Trophoblast cell (in vitro differentiated cells and primary cell): ENCODE data around the gene HOXA9.

Experiments used
- DNase-seq, 2 donors: peaks; one replicate each; pipeline ENCODE4 v3.0.0-alpha.2; 2016
- H2AFZ ChIP-seq: 2 replicates; pipeline ENCODE4 v1.6.1; 2013; ENCODE audit warnings: low read length, moderate library complexity, mild to moderate bottlenecking; ENCODE audit not compliant: insufficient read depth, poor library complexity
- H2AK5ac ChIP-seq: 2 replicates; pipeline ENCODE4 v1.6.1; 2013; ENCODE audit warnings: mild to moderate bottlenecking, low read length
- H2BK120ac ChIP-seq: 2 replicates; pipeline ENCODE4 v1.6.1; 2013; ENCODE audit warnings: low read length, mild to moderate bottlenecking, moderate library complexity; ENCODE audit not compliant: insufficient read depth, poor library complexity
- H2BK12ac ChIP-seq: 2 replicates; pipeline ENCODE4 v1.6.1; 2013; ENCODE audit warnings: mild to moderate bottlenecking, low read length, moderate library complexity
- H2BK5ac ChIP-seq: 2 replicates; pipeline ENCODE4 v1.6.1; 2013; ENCODE audit warnings: low read length, low read depth, moderate library complexity, mild to moderate bottlenecking; ENCODE audit not compliant: poor library complexity
- H3K14ac ChIP-seq: 2 replicates; pipeline ENCODE4 v1.6.1; 2013; ENCODE audit warnings: mild to moderate bottlenecking, low read length
- H3K18ac ChIP-seq: 2 replicates; pipeline ENCODE4 v1.6.1; 2013; ENCODE audit warnings: mild to moderate bottlenecking, low read length
- H3K23ac ChIP-seq: 2 replicates; pipeline ENCODE4 v1.6.1; 2013; ENCODE audit warnings: low read length
- H3K27ac ChIP-seq: 2 replicates; pipeline ENCODE4 v1.5.1; 2013; ENCODE audit warnings: low read depth, mild to moderate bottlenecking, inconsistent platforms, low read length, moderate library complexity
- H3K27me3 ChIP-seq: 2 replicates; pipeline ENCODE4 v1.6.1; 2013; ENCODE audit warnings: inconsistent platforms, mild to moderate bottlenecking, low read length, moderate library complexity; ENCODE audit not compliant: insufficient read depth
- H3K36me3 ChIP-seq, 2 experiments: 1 replicate in 1 of 2; 2 replicates in 1 of 2; pipeline ENCODE4 v1.6.1; 2013; ENCODE audit warnings: low read length in 2 of 2, mild to moderate bottlenecking in 2 of 2, moderate library complexity in 1 of 2; ENCODE audit not compliant: insufficient read depth in 2 of 2, control insufficient read depth in 1 of 2
- H3K4ac ChIP-seq: 2 replicates; pipeline ENCODE4 v1.6.1; 2013; ENCODE audit warnings: low read depth, mild to moderate bottlenecking, low read length, moderate library complexity
- H3K4me1 ChIP-seq, 2 experiments: 1 replicate in 1 of 2; 2 replicates in 1 of 2; pipeline ENCODE4 v1.6.1; 2013; ENCODE audit warnings: low read length in 2 of 2, mild to moderate bottlenecking in 2 of 2, moderate library complexity in 1 of 2; ENCODE audit not compliant: insufficient read depth in 2 of 2, control insufficient read depth in 1 of 2
- H3K4me2 ChIP-seq: 2 replicates; pipeline ENCODE4 v1.6.1; 2013; ENCODE audit warnings: inconsistent platforms, mild to moderate bottlenecking, low read length, moderate library complexity
- H3K4me3 ChIP-seq: 2 replicates; pipeline ENCODE4 v1.5.1; 2013; ENCODE audit warnings: mild to moderate bottlenecking, low read depth, low read length, inconsistent platforms
- H3K79me1 ChIP-seq: one replicate; pipeline ENCODE4 v1.6.1; 2013; ENCODE audit warnings: low read length
- H3K79me2 ChIP-seq: 2 replicates; pipeline ENCODE4 v1.6.1; 2013; ENCODE audit warnings: low read length, mild to moderate bottlenecking; ENCODE audit not compliant: control insufficient read depth, insufficient read depth, poor library complexity
- H3K9ac ChIP-seq: 2 replicates; pipeline ENCODE4 v1.6.1; 2013; ENCODE audit warnings: mild to moderate bottlenecking, low read length
- H3K9me3 ChIP-seq: 2 replicates; pipeline ENCODE4 v1.6.1; 2013; ENCODE audit warnings: low read depth, mild to moderate bottlenecking, control low read depth, inconsistent platforms, low read length; ENCODE audit not compliant: insufficient read depth
- H4K12ac ChIP-seq: 2 replicates; pipeline ENCODE4 v1.6.1; 2013; ENCODE audit warnings: low read depth, mild to moderate bottlenecking, low read length, moderate library complexity
- H4K8ac ChIP-seq: 2 replicates; pipeline ENCODE4 v1.6.1; 2013; ENCODE audit warnings: low read depth, mild to moderate bottlenecking, low read length, moderate library complexity
- H4K91ac ChIP-seq: one replicate; pipeline ENCODE4 v1.6.1; 2013; ENCODE audit warnings: low read depth, mild to moderate bottlenecking, low read length, moderate library complexity
- WGBS: extraction: QIAGEN DNeasy Blood & Tissue Kit; methylation state at CpG from one replicate; pipeline ENCODE4 v1.1.7; 2013; ENCODE audit warnings: missing lambda C conversion rate; ENCODE audit not compliant: insufficient read length, insufficient coverage; ENCODE audit errors: extremely low coverage; 5-methylcytosine and 5-hydroxymethylcytosine counted together

HOXA9 gene

DNA sequence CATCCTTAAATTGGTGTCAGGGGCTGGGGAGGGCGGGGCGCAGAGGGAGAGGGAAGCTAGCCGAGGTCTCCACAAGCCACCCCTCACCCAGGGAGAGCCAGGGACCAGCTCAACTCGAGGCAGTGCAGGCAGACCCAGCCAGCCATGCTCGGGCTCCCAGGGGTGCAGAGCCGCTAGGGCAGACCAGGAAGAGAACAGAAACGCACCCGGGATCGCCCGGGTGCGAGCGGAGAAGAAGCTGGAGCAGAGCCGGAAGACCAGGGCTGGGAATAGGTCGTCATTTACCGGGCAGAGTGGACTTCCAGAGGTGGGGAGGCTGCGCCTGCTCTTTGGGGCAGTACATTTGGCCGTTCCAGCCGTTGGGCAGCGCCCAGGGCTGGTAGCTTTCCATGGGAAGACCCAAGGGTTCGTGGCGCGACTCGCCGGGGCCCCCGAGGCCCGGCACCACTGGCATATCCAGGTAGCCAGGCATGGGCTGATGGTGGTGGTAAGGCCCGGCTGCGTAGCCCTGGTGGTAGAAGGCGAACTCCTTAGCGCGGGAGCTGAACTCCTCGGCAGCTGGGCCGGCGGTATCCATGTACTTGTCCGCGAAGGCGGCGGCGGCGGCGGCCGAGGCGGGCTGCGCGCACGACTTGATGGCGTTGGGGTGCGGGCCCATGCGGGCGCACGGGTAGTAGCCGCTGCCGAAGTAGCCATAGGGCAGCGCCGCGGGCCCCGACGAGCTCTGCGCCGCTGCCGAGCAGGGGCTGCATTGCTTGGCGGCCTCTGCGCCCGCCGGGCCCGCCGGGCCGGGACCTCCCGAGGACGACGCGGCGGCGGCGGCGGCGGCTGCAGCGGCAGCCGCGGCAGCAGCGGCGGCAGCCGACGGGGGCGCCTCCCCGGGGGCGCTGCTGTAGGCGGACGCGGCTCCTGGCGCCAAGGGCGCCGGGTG, 33.8 kb upstream of the HOXA9 start:
- peak; percentile 23 to 65 for DNase-seq
- H3K9me3 ChIP-seq = peaks cover 12% of the 10 kb centered on the region
- H3K79me1 ChIP-seq = no peaks in the 10 kb centered on the region
- peaks cover 10 to 12% of the 10 kb centered on the region in 2 experiments for H3K4me1 ChIP-seq
- H3K27ac ChIP-seq = no peak overlapping the region
- no peak overlapping the region for H3K14ac ChIP-seq
- no peaks in the 10 kb centered on the region for H3K79me2 ChIP-seq
- H4K8ac ChIP-seq = no peak overlapping the region
- H2AK5ac ChIP-seq = no peak overlapping the region
- H3K4ac ChIP-seq = no peak overlapping the region
- WGBS = no CpG with 5 or more reads among the region's 93 CpGs
- no peak overlapping the region for H2BK5ac ChIP-seq
- no peak overlapping the region for H3K18ac ChIP-seq
- no peak overlapping the region for H3K9ac ChIP-seq
- no peak overlapping the region for H4K91ac ChIP-seq
- no peak overlapping the region for H4K12ac ChIP-seq
- H2AFZ ChIP-seq = peak overlapping the region; percentile 30
- no peak overlapping the region for H3K23ac ChIP-seq
- peak overlapping the region; percentile 71 for H3K4me2 ChIP-seq
- peak overlapping the region; percentile 55 for H3K4me3 ChIP-seq
- H3K36me3 ChIP-seq = no peaks in the 10 kb centered on the region
- H2BK12ac ChIP-seq = no peak overlapping the region
- no peak overlapping the region for H2BK120ac ChIP-seq
- peaks cover 66% of the 10 kb centered on the region for H3K27me3 ChIP-seq

DNA sequence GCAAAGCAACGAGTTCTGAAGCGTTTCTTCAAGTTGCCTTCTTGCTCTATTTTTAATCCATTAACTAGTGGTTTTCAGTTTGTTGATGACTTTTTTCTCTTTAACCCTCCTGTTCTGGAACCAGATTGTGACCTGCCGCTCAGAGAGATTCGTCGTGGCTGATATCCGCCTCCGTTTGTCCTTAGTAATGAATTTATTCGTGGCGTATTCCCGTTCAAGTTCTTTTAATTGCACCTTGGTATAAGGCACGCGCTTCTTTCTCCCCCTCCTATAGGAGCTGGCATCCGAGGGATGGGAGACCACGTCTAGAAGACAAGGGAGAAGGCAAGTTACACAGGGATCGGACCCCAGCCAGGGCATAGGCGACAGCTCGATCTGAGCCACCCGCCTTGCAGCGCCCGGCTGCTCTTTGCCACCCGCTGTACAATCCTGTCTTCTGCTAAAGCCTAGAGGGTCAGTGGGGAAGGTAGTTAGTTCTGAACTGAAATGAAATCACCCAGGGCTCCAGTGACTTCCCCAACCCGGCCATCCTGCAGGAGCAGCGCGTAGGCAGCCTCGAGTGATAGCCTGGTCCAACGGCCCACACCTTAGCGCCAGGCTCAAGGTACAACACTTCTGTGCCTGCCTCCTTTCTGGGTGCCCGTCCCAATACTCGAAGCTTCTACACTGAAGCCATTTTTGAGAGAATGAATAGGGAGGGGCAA, 33.0 kb upstream of the HOXA9 start:
- Histone ChIP-seq H3K4me2 (no peak overlapping the region), H3K23ac (no peak overlapping the region), H3K36me3 (no peaks in the 10 kb centered on the region), H3K14ac (no peak overlapping the region), H3K4ac (no peak overlapping the region), H3K79me1 (no peaks in the 10 kb centered on the region), H3K9ac (no peak overlapping the region), H3K18ac (no peak overlapping the region), H3K79me2 (no peaks in the 10 kb centered on the region), H4K8ac (no peak overlapping the region), H3K4me1 (peaks cover 10 to 12% of the 10 kb centered on the region in 2 experiments), H3K4me3 (no peak overlapping the region), H2AFZ (no peak overlapping the region), H3K9me3 (peaks cover 12% of the 10 kb centered on the region), H3K27ac (no peak overlapping the region), H4K91ac (no peak overlapping the region), H2BK120ac (no peak overlapping the region), H4K12ac (no peak overlapping the region), H2AK5ac (no peak overlapping the region), H2BK12ac (no peak overlapping the region), H3K27me3 (peaks cover 65% of the 10 kb centered on the region), H2BK5ac (no peak overlapping the region)
- WGBS = no CpG with 5 or more reads among the region's 29 CpGs
- no peak for DNase-seq

GRCh38 chr7:27197137-27198042, 32.1 kb upstream of the HOXA9 start:
- Histone ChIP-seq H4K91ac (no peak overlapping the region), H3K36me3 (no peaks in the 10 kb centered on the region), H3K4me1 (peaks cover 12% of the 10 kb centered on the region in 2 experiments), H3K27ac (no peak overlapping the region), H3K14ac (no peak overlapping the region), H3K79me2 (no peaks in the 10 kb centered on the region), H3K23ac (no peak overlapping the region), H2BK120ac (no peak overlapping the region), H3K27me3 (peaks cover 69% of the 10 kb centered on the region), H2AFZ (no peak overlapping the region), H2BK12ac (no peak overlapping the region), H2AK5ac (no peak overlapping the region), H4K8ac (no peak overlapping the region), H4K12ac (no peak overlapping the region), H3K18ac (no peak overlapping the region), H3K9ac (no peak overlapping the region), H3K9me3 (peaks cover 12% of the 10 kb centered on the region), H3K79me1 (no peaks in the 10 kb centered on the region), H3K4ac (no peak overlapping the region), H2BK5ac (no peak overlapping the region), H3K4me2 (no peak overlapping the region), H3K4me3 (no peak overlapping the region)
- DNase-seq = no peak
- WGBS = no CpG with 5 or more reads among the region's 18 CpGs

GRCh38 chr7:27196287-27196767, 31.0 kb upstream of the HOXA9 start:
- no peak overlapping the region for H4K12ac ChIP-seq
- peak; percentile 55 to 79 for DNase-seq
- H3K18ac ChIP-seq = no peak overlapping the region
- H3K23ac ChIP-seq = no peak overlapping the region
- no peak overlapping the region for H3K9ac ChIP-seq
- H3K4ac ChIP-seq = no peak overlapping the region
- H3K79me1 ChIP-seq = no peaks in the 10 kb centered on the region
- peaks cover 10% of the 10 kb centered on the region for H3K9me3 ChIP-seq
- no peak overlapping the region for H3K27ac ChIP-seq
- H2BK12ac ChIP-seq = no peak overlapping the region
- no peak overlapping the region for H4K8ac ChIP-seq
- H2AFZ ChIP-seq = no peak overlapping the region
- WGBS = no CpG with 5 or more reads among the region's 6 CpGs
- H2BK5ac ChIP-seq = no peak overlapping the region
- no peak overlapping the region for H2AK5ac ChIP-seq
- H3K79me2 ChIP-seq = no peaks in the 10 kb centered on the region
- H4K91ac ChIP-seq = no peak overlapping the region
- H3K36me3 ChIP-seq = no peaks in the 10 kb centered on the region
- H3K4me1 ChIP-seq = peaks cover 12% of the 10 kb centered on the region in 2 experiments
- H3K14ac ChIP-seq = no peak overlapping the region
- H3K4me2 ChIP-seq = no peak overlapping the region
- H3K4me3 ChIP-seq = no peak overlapping the region
- no peak overlapping the region for H2BK120ac ChIP-seq
- peaks cover 69% of the 10 kb centered on the region for H3K27me3 ChIP-seq
